Adrenal gland (tissue), 12 donors: ENCODE data around the gene BBS9. TPM values are rescaled to one million over a fixed set of nuclear protein-coding genes. Genes with fewer than 3 reads are reported as not detected.

Experiments used
- DNase-seq, 7 donors: peaks; one replicate each; pipeline ENCODE4 v3.0.0-alpha.2; 2019 to 2020
- H3K27ac ChIP-seq, 5 donors: fragments of 200-600 bp; sonication (generic) in 4 of 5; 1 replicate in 3 of 5; 2 replicates in 2 of 5; pipeline versions ENCODE4 v1.5.1 to v1.8.0; 2016 to 2020; ENCODE audit warnings: mild to moderate bottlenecking in 1 of 5
- H3K27me3 ChIP-seq: fragments of 200-600 bp; 2 replicates; pipeline ENCODE4 v1.8.0; 2021
- H3K36me3 ChIP-seq, 2 donors: fragments of 200-600 bp; replicated peaks in 1 of 2; 1 replicate in 1 of 2; 2 replicates in 1 of 2; pipeline versions ENCODE4 v1.5.1 to v1.8.0; 2018 to 2022
- H3K4me1 ChIP-seq, 2 donors: fragments of 200-600 bp; replicated peaks in 1 of 2; 1 replicate in 1 of 2; 2 replicates in 1 of 2; pipeline versions ENCODE4 v1.5.1 to v1.8.0; 2018 to 2021
- H3K4me3 ChIP-seq, 4 donors: fragments of 200-600 bp; sonication (generic) in 3 of 4; one replicate each; pipeline ENCODE4 v1.5.1; 2016 to 2018
- H3K9me3 ChIP-seq, 3 donors: fragments of 200-600 bp; sonication (generic) in 1 of 3; replicated peaks in 1 of 3; 1 replicate in 2 of 3; 2 replicates in 1 of 3; pipeline versions ENCODE4 v1.5.1 to v1.8.0; 2016 to 2021
- CTCF ChIP-seq, 6 experiments: fragments of 450-650 bp in 4 of 6; fragments of 200-600 bp in 2 of 6; sonication (generic) in 1 of 6; IDR thresholded peaks; 1 replicate in 5 of 6; 2 replicates in 1 of 6; pipeline versions ENCODE4 v1.5.1 to v1.8.0; 2016 to 2021; ENCODE audit warnings: antibody characterized with exemption in 6 of 6, mild to moderate bottlenecking in 2 of 6, moderate library complexity in 1 of 6
- POLR2A ChIP-seq, 2 donors: fragments of 450-650 bp; IDR thresholded peaks; one replicate each; pipeline ENCODE4 v1.6.1; 2017; ENCODE audit warnings: antibody characterized with exemption in 2 of 2, mild to moderate bottlenecking in 2 of 2, moderate library complexity in 1 of 2
- WGBS, 4 donors: extraction: QIAGEN DNeasy Blood & Tissue Kit in 2 of 4; methylation state at CpG; one replicate each; pipeline versions ENCODE4 v1.1.5 to v1.1.7; 2013 to 2017; 5-methylcytosine and 5-hydroxymethylcytosine counted together
- intact Hi-C, 2 donors: fragments of 100-400 bp; cut with DNase I; formaldehyde crosslinking; loops; one replicate each; pipeline versions ENCODE4 v1.14.1 to v1.15.0; 2022 to 2023
- polyA plus RNA-seq, 3 donors: library from polyadenylated mRNA; stranded (reverse); fragments of 200-250 nt in 2 of 3; fragments of 350-450 nt in 1 of 3; fragmentation: Illumina TruSeq in 1 of 3; extraction: RNeasy Lipid Tissue Mini Kit (QIAGEN cat#74804) in 1 of 3; gene quantifications; one replicate each; pipeline ENCODE4 v1.2.3, GENCODE V29; 2013 to 2014
- total RNA-seq, 9 donors: library from RNA; depleted of rRNA in 4 of 9; stranded (reverse); fragments of >200 nt in 4 of 9; fragments of 120-200 nt in 1 of 9; fragmentation: NEBNext Ultra II Directional in 1 of 9; extraction: Animal tissue kit (Norgen Biotek cat#: 25700) in 1 of 9; gene quantifications; one replicate each; pipeline versions ENCODE4 v1.1.0 to v1.2.4, GENCODE V29; 2013 to 2023
- donor health status: healthy with polysubstance abuse.
- donor health status: Bipolar disorder and iron deficiency.
- donor health status: DM: yes; HTN: yes; CAD: no.
- donor health status: DM: no; HTN: no; CAD: no.
- donor health status: DM: no; HTN: no; CAD: no.
- donor health status: DM: yes; HTN: yes; CAD: no.

The BBS9 gene
- total and polyA plus RNA-seq, 12 donors: 5.6 to 39.4 (median 21.7) TPM

DNA sequence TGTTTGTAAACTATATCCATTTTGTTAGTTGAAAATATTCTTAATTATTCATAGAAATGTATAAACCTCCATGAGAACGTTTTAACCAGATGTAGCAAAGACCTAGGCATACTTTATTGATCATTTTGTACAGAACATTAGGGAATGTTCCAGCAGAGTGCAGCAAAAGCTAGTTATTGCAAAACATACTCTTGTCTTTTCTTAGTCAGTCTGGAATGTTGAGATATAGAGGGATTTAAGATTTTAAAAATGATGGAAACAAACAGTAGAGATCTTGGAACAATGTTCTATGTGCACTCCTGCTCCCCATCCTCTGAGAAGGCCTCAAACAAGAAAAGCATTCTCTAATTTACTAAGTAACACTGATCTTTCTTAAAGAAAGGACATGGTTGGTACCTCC lies 292.1 kb downstream of the BBS9 start:
- intact Hi-C loops: no loop called here
- Histone ChIP-seq H3K36me3 (no peaks in the 10 kb centered on the region), H3K9me3 (no peaks in the 10 kb centered on the region), H3K4me1 (no peaks in the 10 kb centered on the region), H3K27ac (no peak overlapping the region), H3K27me3 (no peaks in the 10 kb centered on the region), H3K4me3 (no peak overlapping the region)
- WGBS, 4 donors: 37 to 53% (median 39%) methylated on average over 1 of the region's 1 CpG
- no peak for DNase-seq
- TF ChIP-seq CTCF (IDR thresholded peaks at IDR 0.05) (no peak), POLR2A (IDR thresholded peaks at IDR 0.05) (no peak)

DNA sequence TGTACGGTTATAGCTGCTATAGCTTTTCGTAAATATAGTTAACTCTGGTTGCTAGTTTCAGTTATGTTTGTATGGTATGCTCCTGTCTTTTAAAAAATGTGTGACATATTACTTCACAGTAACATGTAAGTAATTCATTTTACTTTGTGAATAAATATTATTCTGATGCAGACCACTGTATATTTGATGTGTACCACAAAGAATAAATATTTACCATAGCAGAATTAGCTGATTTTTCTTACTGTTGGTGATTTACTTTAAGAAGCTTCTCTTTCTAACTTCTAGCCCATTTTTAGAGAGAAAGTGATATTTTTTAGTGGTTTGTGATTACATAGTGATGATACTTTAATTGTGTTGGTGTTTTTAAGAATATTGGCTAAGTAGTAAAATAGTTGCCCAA lies 292.8 kb downstream of the BBS9 start:
- H3K4me3 ChIP-seq: no peak overlapping the region
- TF ChIP-seq POLR2A (IDR thresholded peaks at IDR 0.05): no peak
- no peak for TF ChIP-seq CTCF (IDR thresholded peaks at IDR 0.05)
- no peaks in the 10 kb centered on the region for H3K4me1 ChIP-seq
- no peaks in the 10 kb centered on the region for H3K9me3 ChIP-seq
- no peaks in the 10 kb centered on the region for H3K36me3 ChIP-seq
- no peaks in the 10 kb centered on the region for H3K27me3 ChIP-seq
- no peak overlapping the region for H3K27ac ChIP-seq
- intact Hi-C loops: no loop called here
- 95 to 100% (median 98%) methylated on average over 2 of the region's 2 CpGs for WGBS, 4 donors
- no peak for DNase-seq

DNA sequence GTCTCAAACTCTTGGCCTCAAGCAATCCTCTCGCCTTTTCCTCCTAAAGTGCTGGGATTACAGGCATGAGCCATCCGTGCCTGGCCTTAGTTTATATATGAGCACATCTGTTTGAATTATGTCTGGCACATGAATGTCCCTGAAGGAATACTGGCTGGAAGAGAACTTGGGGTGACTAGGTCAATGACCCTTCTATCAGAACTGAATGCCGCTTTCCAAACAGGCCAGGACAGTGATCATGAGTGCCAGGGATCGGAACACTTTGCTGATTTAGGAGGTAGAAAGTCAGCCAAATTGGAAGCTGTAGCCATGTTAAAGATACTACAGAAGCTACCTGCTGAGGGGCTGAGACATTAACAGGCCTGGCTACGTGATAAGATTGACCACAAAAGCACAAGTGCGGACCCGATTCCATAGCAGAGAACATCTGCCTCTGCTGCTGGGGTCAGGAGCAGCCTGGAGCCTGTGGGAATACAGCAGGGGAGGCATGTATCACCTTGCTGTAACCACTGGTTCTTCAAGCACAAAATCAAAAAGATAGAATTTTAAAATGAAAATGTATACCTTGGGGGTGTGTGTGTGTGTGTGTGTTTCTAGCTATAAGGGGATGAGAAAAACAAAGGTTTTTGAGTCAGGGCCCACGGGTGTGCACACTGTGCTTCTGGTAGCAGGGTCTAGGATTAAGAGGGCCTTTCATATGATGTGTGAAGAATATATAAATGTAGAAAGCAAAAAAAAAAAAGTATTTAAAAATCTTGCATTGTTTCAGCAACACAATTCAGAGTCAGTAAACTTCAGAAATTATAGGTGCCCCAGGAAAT lies 293.7 kb downstream of the BBS9 start:
- Histone ChIP-seq H3K9me3 (no peaks in the 10 kb centered on the region), H3K36me3 (no peaks in the 10 kb centered on the region), H3K27me3 (no peaks in the 10 kb centered on the region), H3K27ac (no peak overlapping the region), H3K4me3 (no peak overlapping the region), H3K4me1 (no peaks in the 10 kb centered on the region)
- peak in 2 of 7 donors; percentile 5 to 15 for DNase-seq
- intact Hi-C loops: no loop called here
- WGBS, 4 donors: 74 to 76% (median 76%) methylated on average over 8 of the region's 8 CpGs
- TF ChIP-seq POLR2A (IDR thresholded peaks at IDR 0.05) (no peak), CTCF (IDR thresholded peaks at IDR 0.05) (no peak)

GRCh38 chr7:33423646-33424020 lies 294.3 kb downstream of the BBS9 start:
- no peak for DNase-seq
- Histone ChIP-seq H3K27me3 (no peaks in the 10 kb centered on the region), H3K9me3 (no peaks in the 10 kb centered on the region), H3K4me3 (no peak overlapping the region), H3K27ac (no peak overlapping the region), H3K4me1 (no peaks in the 10 kb centered on the region), H3K36me3 (no peaks in the 10 kb centered on the region)
- intact Hi-C loops: no loop called here
- TF ChIP-seq POLR2A (IDR thresholded peaks at IDR 0.05): no peak
- peak in 4 of 6 experiments; percentile 8 to 28 (median 23) for TF ChIP-seq CTCF (IDR thresholded peaks at IDR 0.05)
- WGBS, 4 donors: 73 to 94% (median 82%) methylated on average over 1 of the region's 1 CpG
